H1 (cell line): ENCODE measurements around the gene KRTAP10-5. TPM values are rescaled to one million over a fixed set of nuclear protein-coding genes. Genes with fewer than 3 reads are reported as not detected.

Experiments
- CTCF ChIA-PET: fragments of 300-600 bp; sonication (Branson Sonifier 250); formaldehyde crosslinking; loops from one replicate; lab custom pipeline; 2021; ENCODE audit not compliant: partially characterized antibody; lab: Charles Lee
- POLR2A ChIA-PET: fragments of 300-600 bp; sonication (Branson Sonifier 250); formaldehyde crosslinking; loops from one replicate; lab custom pipeline; 2021; ENCODE audit warnings: inconsistent platforms; ENCODE audit not compliant: partially characterized antibody; lab: Charles Lee
- DNase-seq, 2 experiments: peaks; one replicate each; pipeline versions ENCODE4 v3.0.0 to v3.0.0-alpha.2; 2010 to 2022; ENCODE audit warnings: low spot score in 2 of 2, low read depth in 1 of 2, mixed read lengths in 1 of 2
- FAIRE-seq: peaks from 2 replicates; lab custom pipeline; 2011; peaks lifted over from hg19 to GRCh38; lab: Jason Lieb, UNC
- H2AFZ ChIP-seq: 2 replicates; pipeline ENCODE4 v1.8.1; 2012; ENCODE audit warnings: low read length, inconsistent platforms
- H2AK5ac ChIP-seq: 2 replicates; pipeline ENCODE4 v1.6.1; 2013; ENCODE audit warnings: low read depth, low read length
- H2BK120ac ChIP-seq: replicated peaks from 2 replicates; pipeline ENCODE3; 2013; ENCODE audit warnings: low read depth, low read length, inconsistent platforms
- H2BK12ac ChIP-seq: 2 replicates; pipeline ENCODE4 v1.6.1; 2013; ENCODE audit warnings: low read depth, low read length
- H2BK15ac ChIP-seq: 2 replicates; pipeline ENCODE4 v1.6.1; 2013; ENCODE audit warnings: low read length
- H2BK20ac ChIP-seq: 2 replicates; pipeline ENCODE4 v1.6.1; 2013; ENCODE audit warnings: low read length
- H2BK5ac ChIP-seq: 2 replicates; pipeline ENCODE4 v1.6.1; 2013; ENCODE audit warnings: low read depth, low read length
- H3K14ac ChIP-seq: 2 replicates; pipeline ENCODE4 v1.6.1; 2013; ENCODE audit warnings: inconsistent platforms; ENCODE audit not compliant: insufficient read length
- H3K18ac ChIP-seq: 2 replicates; pipeline ENCODE4 v1.6.1; 2013; ENCODE audit warnings: low read length; ENCODE audit errors: extremely low read depth
- H3K23ac ChIP-seq: 2 replicates; pipeline ENCODE4 v1.6.1; 2013; ENCODE audit warnings: inconsistent platforms; ENCODE audit not compliant: insufficient read length
- H3K23me2 ChIP-seq: 2 replicates; pipeline ENCODE4 v1.6.1; 2013; ENCODE audit warnings: low read depth, low read length
- H3K27ac ChIP-seq: 2 replicates; pipeline ENCODE4 v1.6.1; 2011; ENCODE audit warnings: low read depth, low read length, inconsistent platforms
- H3K27me3 ChIP-seq, 4 experiments: replicated peaks in 1 of 4; 1 replicate in 1 of 4; 2 replicates in 3 of 4; pipeline versions ENCODE4 v1.6.1 to v1.8.1; 2011 to 2013; ENCODE audit warnings: low read length in 3 of 4, mild to moderate bottlenecking in 3 of 4, inconsistent platforms in 2 of 4, mixed read lengths in 2 of 4, moderate library complexity in 1 of 4; ENCODE audit not compliant: control insufficient read depth in 3 of 4, insufficient read depth in 3 of 4; ENCODE audit errors: extremely low read depth in 1 of 4
- H3K36me3 ChIP-seq, 4 experiments: 2 replicates each; pipeline versions ENCODE4 v1.6.1 to v1.8.1; 2011 to 2013; ENCODE audit warnings: mild to moderate bottlenecking in 4 of 4, low read length in 3 of 4, moderate library complexity in 2 of 4, control low read depth in 1 of 4, inconsistent platforms in 1 of 4; ENCODE audit not compliant: insufficient read depth in 4 of 4, control insufficient read depth in 2 of 4
- H3K4ac ChIP-seq: replicated peaks from 2 replicates; pipeline ENCODE3; 2013; ENCODE audit warnings: low read length, low read depth, mixed read lengths, inconsistent platforms; ENCODE audit not compliant: insufficient read length
- H3K4me1 ChIP-seq, 4 experiments: replicated peaks in 1 of 4; 1 replicate in 1 of 4; 2 replicates in 3 of 4; pipeline versions ENCODE4 v1.6.1 to v1.8.1; 2011 to 2013; ENCODE audit warnings: low read length in 3 of 4, inconsistent platforms in 2 of 4, mixed read lengths in 1 of 4; ENCODE audit not compliant: insufficient read depth in 4 of 4, control insufficient read depth in 3 of 4
- H3K4me2 ChIP-seq, 2 experiments: 2 replicates each; pipeline versions ENCODE4 v1.6.1 to v1.8.1; 2011 to 2013; ENCODE audit warnings: low read depth in 2 of 2, low read length in 2 of 2, control low read depth in 1 of 2, inconsistent platforms in 1 of 2, mild to moderate bottlenecking in 1 of 2; ENCODE audit not compliant: insufficient read depth in 1 of 2
- H3K4me3 ChIP-seq, 4 experiments: fragments of 200-600, 300-600 bp in 1 of 4; sonication (generic), shearing (Covaris generic), sonication (Bioruptor Twin) in 1 of 4; 2 replicates each; pipeline versions ENCODE4 v1.5.1 to v1.8.1; 2011 to 2016; ENCODE audit warnings: low read length in 4 of 4, low read depth in 3 of 4, control low read depth in 2 of 4, inconsistent platforms in 2 of 4, mild to moderate bottlenecking in 2 of 4, mixed read lengths in 1 of 4, moderate library complexity in 1 of 4; ENCODE audit not compliant: insufficient read depth in 2 of 4; ENCODE audit errors: extremely low read depth in 1 of 4
- H3K56ac ChIP-seq: replicated peaks from 2 replicates; pipeline ENCODE3; 2013; ENCODE audit warnings: low read depth, mild to moderate bottlenecking, mixed read lengths, low read length, inconsistent platforms; ENCODE audit not compliant: insufficient read length
- H3K79me1 ChIP-seq: 2 replicates; pipeline ENCODE4 v1.6.1; 2013; ENCODE audit warnings: low read depth, low read length, control low read depth
- H3K79me2 ChIP-seq, 2 experiments: 2 replicates each; pipeline versions ENCODE4 v1.6.1 to v1.8.1; 2012 to 2013; ENCODE audit warnings: low read length in 2 of 2, mild to moderate bottlenecking in 2 of 2, inconsistent platforms in 1 of 2; ENCODE audit not compliant: insufficient read depth in 2 of 2, control insufficient read depth in 1 of 2
- H3K9ac ChIP-seq, 4 experiments: replicated peaks in 1 of 4; 1 replicate in 1 of 4; 2 replicates in 3 of 4; pipeline versions ENCODE4 v1.6.1 to v1.8.1; 2011 to 2013; ENCODE audit warnings: low read depth in 3 of 4, low read length in 3 of 4, control low read depth in 2 of 4, mild to moderate bottlenecking in 2 of 4, moderate library complexity in 2 of 4, inconsistent platforms in 1 of 4; ENCODE audit errors: extremely low read depth in 1 of 4
- H3K9me3 ChIP-seq, 2 experiments: 2 replicates each; pipeline versions ENCODE4 v1.6.1 to v1.8.1; 2012 to 2013; ENCODE audit warnings: mild to moderate bottlenecking in 2 of 2, moderate library complexity in 2 of 2, control low read depth in 1 of 2, inconsistent platforms in 1 of 2, low read depth in 1 of 2, low read length in 1 of 2, mixed read lengths in 1 of 2; ENCODE audit not compliant: insufficient read depth in 2 of 2
- H4K20me1 ChIP-seq, 2 experiments: replicated peaks in 1 of 2; 2 replicates each; pipeline versions ENCODE3 to v1.8.1; 2011 to 2013; ENCODE audit warnings: inconsistent platforms in 2 of 2, low read length in 2 of 2, mild to moderate bottlenecking in 1 of 2; ENCODE audit not compliant: insufficient read depth in 2 of 2, control insufficient read depth in 1 of 2
- H4K5ac ChIP-seq: 2 replicates; pipeline ENCODE4 v1.6.1; 2013; ENCODE audit warnings: low read length, low read depth, mixed read lengths, inconsistent platforms; ENCODE audit not compliant: insufficient read length
- H4K8ac ChIP-seq: 2 replicates; pipeline ENCODE4 v1.8.0; 2013; ENCODE audit warnings: mild to moderate bottlenecking, moderate library complexity, low read length, inconsistent platforms; ENCODE audit not compliant: insufficient read depth; ENCODE audit errors: extremely low read depth
- H4K91ac ChIP-seq: replicated peaks from 2 replicates; pipeline ENCODE3; 2013; ENCODE audit warnings: low read length, mixed read lengths, inconsistent platforms; ENCODE audit not compliant: insufficient read length
- BACH1 ChIP-seq: IDR thresholded peaks from 2 replicates; pipeline ENCODE4 v1.6.1; 2012; ENCODE audit warnings: low read length, improper control_type of control experiment
- CEBPB ChIP-seq: IDR thresholded peaks from 2 replicates; pipeline ENCODE4 v1.6.1; 2012; ENCODE audit warnings: low read depth, low read length
- CTCF ChIP-seq, 3 experiments: IDR thresholded peaks; 1 replicate in 2 of 3; 2 replicates in 1 of 3; pipeline versions ENCODE4 v1.5.1 to v1.6.1; 2011; ENCODE audit warnings: low read length in 3 of 3, mild to moderate bottlenecking in 3 of 3, inconsistent platforms in 2 of 3, low read depth in 1 of 3, moderate library complexity in 1 of 3; ENCODE audit not compliant: insufficient read depth in 1 of 3; ENCODE audit errors: control extremely low read depth in 1 of 3
- E2F6 ChIP-seq: IDR thresholded peaks from 2 replicates; pipeline ENCODE4 v1.6.1; 2012; ENCODE audit warnings: inconsistent platforms
- KDM5A ChIP-seq: fragments of 200-600 bp; IDR thresholded peaks from 2 replicates; pipeline ENCODE4 v1.7.1; 2012; ENCODE audit warnings: mild to moderate bottlenecking, low read length, inconsistent platforms, mixed read lengths
- POU5F1 ChIP-seq: IDR thresholded peaks from 2 replicates; pipeline ENCODE4 v1.6.1; 2011; ENCODE audit warnings: low read depth, mild to moderate bottlenecking, low read length, moderate library complexity
- RFX5 ChIP-seq: IDR thresholded peaks from 2 replicates; pipeline ENCODE4 v1.6.1; 2011; ENCODE audit warnings: low read depth, low read length, improper control_type of control experiment, borderline replicate concordance
- USF2 ChIP-seq: IDR thresholded peaks from 2 replicates; pipeline ENCODE4 v1.6.1; 2011; ENCODE audit warnings: low read length, improper control_type of control experiment
- polyA plus RNA-seq, 7 experiments: library from polyadenylated mRNA; depleted of rRNA in 3 of 7; stranded (reverse) in 5 of 7; unstranded in 2 of 7; fragments of >200 nt in 5 of 7; fragments of 200-250 nt in 2 of 7; gene quantifications; 1 replicate in 5 of 7; 2 replicates in 1 of 7; 4 replicates in 1 of 7; pipeline versions ENCODE4 v1.2.1 to v1.2.3, GENCODE V29; 2011 to 2013; ENCODE audit warnings: missing spikeins in 2 of 7, mixed read lengths in 2 of 7
- total RNA-seq: library from RNA; stranded (reverse); fragmentation: NEBNext Ultra II Directional; extraction: Animal tissue kit (Norgen Biotek cat#: 25700); gene quantifications from 2 replicates; pipeline ENCODE4 v1.2.1, GENCODE V29; 2021

Gene KRTAP10-5
- total and polyA plus RNA-seq, 2 of the 8 experiments (the other 6 are each of a cell fraction or from before 2014, with no cell fraction given), result 0.09 TPM; not detected in 1

DNA sequence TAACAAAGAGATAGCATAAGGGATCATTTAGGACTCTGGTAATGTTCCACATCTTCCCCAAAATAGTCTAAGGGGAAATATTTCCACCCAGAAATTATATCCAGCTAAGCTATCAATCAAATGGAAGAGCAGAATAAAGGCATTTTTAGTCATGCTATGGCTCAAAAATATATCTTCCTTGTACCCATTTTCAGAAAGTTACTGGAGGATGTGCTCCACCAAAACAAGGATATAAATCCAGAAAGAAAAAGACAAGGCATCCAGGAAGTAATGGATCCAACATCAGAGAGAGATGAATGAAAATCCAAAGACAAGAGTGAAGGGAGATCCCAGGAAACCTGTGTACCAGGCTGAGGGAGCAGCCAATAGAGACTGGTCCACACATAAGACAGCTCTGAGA is 28.8 kb upstream of the KRTAP10-5 start:
- no peak for TF ChIP-seq USF2
- TF ChIP-seq CEBPB, result no peak
- TF ChIP-seq RFX5, result no peak
- TF ChIP-seq E2F6, result no peak
- TF ChIP-seq POU5F1, result no peak
- TF ChIP-seq BACH1, result no peak
- TF ChIP-seq KDM5A, result no peak
- TF ChIP-seq CTCF (IDR thresholded peaks at IDR 0.05; ENCODE audit: control extremely low read depth in 1 of 3, insufficient read depth in 1 of 3, low read depth in 1 of 3, low read length in 3 of 3), result no peak
- H3K9me3 ChIP-seq, result peaks cover 22 to 24% of the 10 kb centered on the region in 2 experiments
- H4K91ac ChIP-seq, result no peak overlapping the region
- no peak overlapping the region for H3K9ac ChIP-seq
- FAIRE-seq (no peak), DNase-seq (no peak)
- no peak overlapping the region for H2BK120ac ChIP-seq
- no peaks in the 10 kb centered on the region for H3K79me2 ChIP-seq
- H2BK20ac ChIP-seq, result no peak overlapping the region
- no peak overlapping the region for H2BK12ac ChIP-seq
- H3K23ac ChIP-seq, result no peak overlapping the region
- no peak overlapping the region for H3K14ac ChIP-seq
- no peak overlapping the region for H2BK5ac ChIP-seq
- H4K20me1 ChIP-seq, result peaks cover 0 to 1% of the 10 kb centered on the region in 2 experiments
- H4K8ac ChIP-seq, result no peak overlapping the region
- no peaks in the 10 kb centered on the region for H3K79me1 ChIP-seq
- H3K56ac ChIP-seq, result no peak overlapping the region
- H2AK5ac ChIP-seq, result no peak overlapping the region
- H3K4me2 ChIP-seq, result no peak overlapping the region
- H3K23me2 ChIP-seq, result no peaks in the 10 kb centered on the region
- no peak overlapping the region for H3K4ac ChIP-seq
- no peak overlapping the region for H4K5ac ChIP-seq
- H2BK15ac ChIP-seq, result no peak overlapping the region
- no peaks in the 10 kb centered on the region for H3K27me3 ChIP-seq
- POLR2A ChIA-PET, result no interaction called here
- no peak overlapping the region for H3K18ac ChIP-seq
- H3K36me3 ChIP-seq, result no peaks in the 10 kb centered on the region; a peak in 1 of 8 replicates
- no peak overlapping the region for H3K27ac ChIP-seq
- H3K4me3 ChIP-seq, result no peak overlapping the region
- 0 out of 7 replicates have a peak, but pooled peaks cover 0 to 2% (median 0%) of the 10 kb centered on the region in 4 experiments for H3K4me1 ChIP-seq
- H2AFZ ChIP-seq, result no peak overlapping the region
- CTCF ChIA-PET, result interaction anchor here (1.1 to 2.1 kb wide), 3 partner anchors 9 to 41 kb away, joined by 3 to 4 read pairs (median 3); no protein-coding TSS in a partner anchor
